Left lung (tissue), 10 donors: ENCODE results near the gene KDM7A. TPM values are rescaled to one million over a fixed set of nuclear protein-coding genes. Genes with fewer than 3 reads are reported as not detected.
A peak's percentile ranks its signal among the peaks of the same experiment; 100 is the strongest.

ENCODE experiments used
- ATAC-seq: fragments of 200-7000 bp; cut with Tn5 transposase; one replicate; pipeline ENCODE4 v1.9.1; 2020; ENCODE audit warnings: moderate library complexity
- DNase-seq, 4 donors: peaks; one replicate each; pipeline ENCODE4 v3.0.0-alpha.2; 2013 to 2020
- H3K27ac ChIP-seq, 2 donors: fragments of 200-600 bp; sonication (generic) in 1 of 2; one replicate each; pipeline versions ENCODE4 v1.5.0 to v1.8.0; 2020 to 2021
- H3K27me3 ChIP-seq, 2 donors: fragments of 200-600 bp; sonication (generic) in 1 of 2; one replicate each; pipeline versions ENCODE4 v1.5.0 to v1.8.0; 2020 to 2021
- H3K36me3 ChIP-seq, 2 donors: fragments of 200-600 bp; sonication (generic) in 1 of 2; one replicate each; pipeline versions ENCODE4 v1.5.0 to v1.8.0; 2020 to 2021
- H3K4me1 ChIP-seq, 2 donors: fragments of 200-600 bp; one replicate each; pipeline ENCODE4 v1.8.0; 2021
- H3K4me3 ChIP-seq, 2 donors: fragments of 200-600 bp; sonication (generic) in 1 of 2; one replicate each; pipeline versions ENCODE4 v1.5.0 to v1.8.0; 2020 to 2021; ENCODE audit warnings: mild to moderate bottlenecking in 1 of 2
- H3K9me3 ChIP-seq, 2 donors: fragments of 200-600 bp; sonication (generic) in 1 of 2; one replicate each; pipeline versions ENCODE4 v1.5.0 to v1.8.0; 2020 to 2021
- CTCF ChIP-seq, 2 donors: fragments of 200-600 bp; sonication (generic) in 1 of 2; IDR thresholded peaks; one replicate each; pipeline versions ENCODE4 v1.5.0 to v1.8.0; 2021; ENCODE audit warnings: antibody characterized with exemption in 2 of 2
- intact Hi-C, 2 donors: fragments of 100-400 bp; cut with DNase I; formaldehyde crosslinking; loops; one replicate each; pipeline versions ENCODE4 v1.11.2 to v1.14.2; 2022
- polyA plus RNA-seq, 6 donors: library from polyadenylated mRNA; unstranded; fragments of 120-200 nt; gene quantifications; one replicate each; pipeline ENCODE4 v1.2.1, GENCODE V29; 2013; ENCODE audit not compliant: insufficient read length in 6 of 6
- total RNA-seq, 2 donors: library from RNA; stranded (reverse); fragmentation: NEBNext Ultra II Directional; extraction: Animal tissue kit (Norgen Biotek cat#: 25700); gene quantifications; one replicate each; pipeline ENCODE4 v1.2.1, GENCODE V29; 2021
- donor health status: DM: no; HTN: yes; CAD: no.
- donor health status: DM: no; HTN: no; CAD: no.

The KDM7A gene
- total and polyA plus RNA-seq, 8 donors, result 13.2 to 20.1 (median 15.5) TPM

- Histone ChIP-seq H3K27me3 (no peaks in the 10 kb centered on the region), H3K4me3 (no peak overlapping the region), H3K27ac (no peak overlapping the region), H3K9me3 (no peaks in the 10 kb centered on the region), H3K4me1 (peaks cover 0 to 29% of the 10 kb centered on the region in 2 donors), H3K36me3 (peaks cover 0 to 53% of the 10 kb centered on the region in 2 donors)
- ATAC-seq (no peak), DNase-seq (no peak)
- TF ChIP-seq CTCF (IDR thresholded peaks at IDR 0.05), result no peak
- intact Hi-C loops, result no loop called here
Observed at GRCh38 chr7:140054751-140055150, 122.0 kb downstream of the KDM7A start.

- Histone ChIP-seq H3K4me1 (peaks cover 0 to 29% of the 10 kb centered on the region in 2 donors), H3K27ac (peak overlapping the region in 1 of 2 donors; percentile 7), H3K36me3 (peaks cover 0 to 53% of the 10 kb centered on the region in 2 donors), H3K4me3 (no peak overlapping the region), H3K9me3 (no peaks in the 10 kb centered on the region), H3K27me3 (no peaks in the 10 kb centered on the region)
- no peak for TF ChIP-seq CTCF (IDR thresholded peaks at IDR 0.05)
- intact Hi-C loops, result no loop called here
- ATAC-seq (no peak), DNase-seq (no peak)
Observed at GRCh38 chr7:140053812-140054539, 122.8 kb downstream of the KDM7A start.

GRCh38 chr7:140051820-140052219 is 125.0 kb downstream of the KDM7A start:
- ATAC-seq (no peak), DNase-seq (no peak)
- Histone ChIP-seq H3K4me3 (no peak overlapping the region), H3K27me3 (no peaks in the 10 kb centered on the region), H3K4me1 (peaks cover 0 to 15% of the 10 kb centered on the region in 2 donors), H3K9me3 (no peaks in the 10 kb centered on the region), H3K27ac (no peak overlapping the region), H3K36me3 (peaks cover 0 to 58% of the 10 kb centered on the region in 2 donors)
- intact Hi-C loops, result no loop called here
- TF ChIP-seq CTCF (IDR thresholded peaks at IDR 0.05), result no peak

- no peak overlapping the region for H3K4me3 ChIP-seq
- no peaks in the 10 kb centered on the region for H3K27me3 ChIP-seq
- no peak for TF ChIP-seq CTCF (IDR thresholded peaks at IDR 0.05)
- H3K27ac ChIP-seq, result no peak overlapping the region
- no peak for ATAC-seq
- H3K9me3 ChIP-seq, result no peaks in the 10 kb centered on the region
- intact Hi-C loops, result no loop called here
- peaks cover 0 to 59% of the 10 kb centered on the region in 2 donors for H3K36me3 ChIP-seq
- peaks cover 0 to 15% of the 10 kb centered on the region in 2 donors for H3K4me1 ChIP-seq
- DNase-seq, result no peak
Observed at GRCh38 chr7:140050100-140050499, 126.7 kb downstream of the KDM7A start.

- no peak for TF ChIP-seq CTCF (IDR thresholded peaks at IDR 0.05)
- intact Hi-C loops, result no loop called here
Observed at GRCh38 chr7:140049339-140050024, 127.3 kb downstream of the KDM7A start.

More at GRCh38 chr7:140049339-140050024, 127.3 kb downstream of the KDM7A start:
- peaks cover 0 to 15% of the 10 kb centered on the region in 2 donors for H3K4me1 ChIP-seq
- ATAC-seq (peak; percentile 80), DNase-seq (no peak)
- H3K27me3 ChIP-seq, result no peaks in the 10 kb centered on the region
- H3K27ac ChIP-seq, result peak overlapping the region in 1 of 2 donors; percentile 45
- H3K9me3 ChIP-seq, result no peaks in the 10 kb centered on the region
- peaks cover 0 to 59% of the 10 kb centered on the region in 2 donors for H3K36me3 ChIP-seq
- H3K4me3 ChIP-seq, result no peak overlapping the region
